ENCODE data around the gene MYMX. TPM values are rescaled to one million over a fixed set of nuclear protein-coding genes. Genes with fewer than 3 reads are reported as not detected.

Gene MYMX
- total RNA-seq, 1 experiment from 2014 or later = not detected

GRCh38 chr6:44255871-44256774 lies 39.4 kb downstream of the MYMX start:
- no TSS peak for BruUV-seq (replicated peaks)
- intact Hi-C loops (cut with micrococcal nuclease; ENCODE audit: unreplicated experiment) = no loop called here
- CTCF ChIA-PET = interaction anchor here (0.9 to 1.1 kb wide), 2 partner anchors 84 to 129 kb away, joined by 5 to 9 read pairs; partner anchors contain the start of genes MRPL14 and TMEM63B

DNA sequence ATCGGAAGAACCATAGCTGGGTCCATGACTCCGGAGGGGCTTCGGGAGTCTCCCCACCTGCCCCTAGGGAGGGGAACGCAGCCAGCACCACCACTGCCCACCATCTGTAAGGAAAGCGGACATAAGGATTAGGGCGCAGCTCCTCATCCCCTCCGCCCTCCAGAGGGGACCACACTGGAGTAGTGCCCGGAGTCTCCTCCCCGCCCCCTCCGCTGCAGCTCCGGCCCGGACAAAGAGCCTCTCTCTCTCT lies 40.0 kb downstream of the MYMX start:
- no TSS peak for BruUV-seq (replicated peaks)
- Histone ChIP-seq H3K36me3 (ENCODE audit: insufficient read depth, low read length, poor library complexity, severe bottlenecking) (peaks cover 37% of the 10 kb centered on the region), H3K9me3 (ENCODE audit: low read depth, low read length, poor library complexity, severe bottlenecking) (no peaks in the 10 kb centered on the region), H3K4me1 (ENCODE audit: insufficient read depth, low read length, poor library complexity, severe bottlenecking) (peaks cover 10% of the 10 kb centered on the region), H3K27me3 (replicated peaks; ENCODE audit: insufficient read depth, low read depth, low read length, poor library complexity) (no peaks in the 10 kb centered on the region), H3K27ac (ENCODE audit: low read depth, low read length, poor library complexity, severe bottlenecking) (peak overlapping the region; percentile 90), H3K4me3 (ENCODE audit: low read depth, low read length, poor library complexity, severe bottlenecking) (peak overlapping the region; percentile 99)
- ChIA-PET POLR2A (ENCODE audit: low non-redundant PET) (interaction anchor here (0.5 to 0.9 kb wide), 3 partner anchors 10 to 486 kb away, joined by 3 to 8 read pairs (median 6); partner anchors contain the start of genes HSP90AB1, TMEM151B and VEGFA), CTCF (interaction anchor here (0.5 to 1.1 kb wide), 4 partner anchors 10 to 129 kb away, joined by 3 to 9 read pairs (median 4); partner anchors contain the start of genes HSP90AB1, MRPL14 and TMEM63B)
- DNase-seq (ENCODE audit: low spot score) = no peak
- TF ChIP-seq, protein P1, sequence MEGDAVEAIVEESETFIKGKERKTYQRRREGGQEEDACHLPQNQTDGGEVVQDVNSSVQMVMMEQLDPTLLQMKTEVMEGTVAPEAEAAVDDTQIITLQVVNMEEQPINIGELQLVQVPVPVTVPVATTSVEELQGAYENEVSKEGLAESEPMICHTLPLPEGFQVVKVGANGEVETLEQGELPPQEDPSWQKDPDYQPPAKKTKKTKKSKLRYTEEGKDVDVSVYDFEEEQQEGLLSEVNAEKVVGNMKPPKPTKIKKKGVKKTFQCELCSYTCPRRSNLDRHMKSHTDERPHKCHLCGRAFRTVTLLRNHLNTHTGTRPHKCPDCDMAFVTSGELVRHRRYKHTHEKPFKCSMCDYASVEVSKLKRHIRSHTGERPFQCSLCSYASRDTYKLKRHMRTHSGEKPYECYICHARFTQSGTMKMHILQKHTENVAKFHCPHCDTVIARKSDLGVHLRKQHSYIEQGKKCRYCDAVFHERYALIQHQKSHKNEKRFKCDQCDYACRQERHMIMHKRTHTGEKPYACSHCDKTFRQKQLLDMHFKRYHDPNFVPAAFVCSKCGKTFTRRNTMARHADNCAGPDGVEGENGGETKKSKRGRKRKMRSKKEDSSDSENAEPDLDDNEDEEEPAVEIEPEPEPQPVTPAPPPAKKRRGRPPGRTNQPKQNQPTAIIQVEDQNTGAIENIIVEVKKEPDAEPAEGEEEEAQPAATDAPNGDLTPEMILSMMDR (conservative IDR thresholded peaks at IDR 0.05; ENCODE audit: low read depth, low read length) = no peak
- intact Hi-C loops (cut with micrococcal nuclease; ENCODE audit: unreplicated experiment) = no loop called here

More at GRCh38 chr6:44255871-44256774, 39.4 kb downstream of the MYMX start:
- no peaks in the 10 kb centered on the region for H3K9me3 ChIP-seq (ENCODE audit: low read depth, low read length, poor library complexity, severe bottlenecking)
- H3K36me3 ChIP-seq (ENCODE audit: insufficient read depth, low read length, poor library complexity, severe bottlenecking) = peaks cover 43% of the 10 kb centered on the region
- H3K4me1 ChIP-seq (ENCODE audit: insufficient read depth, low read length, poor library complexity, severe bottlenecking) = peaks cover 10% of the 10 kb centered on the region
- peak overlapping the region; percentile 99 for H3K4me3 ChIP-seq (ENCODE audit: low read depth, low read length, poor library complexity, severe bottlenecking)
- DNase-seq (ENCODE audit: low spot score) = no peak
- H3K27ac ChIP-seq (ENCODE audit: low read depth, low read length, poor library complexity, severe bottlenecking) = peak overlapping the region; percentile 90
- no peaks in the 10 kb centered on the region for H3K27me3 ChIP-seq (replicated peaks; ENCODE audit: insufficient read depth, low read depth, low read length, poor library complexity)
- TF ChIP-seq EZH2 (IDR thresholded peaks at IDR 0.05; ENCODE audit: borderline replicate concordance, low read depth, low read length, poor library complexity, severe bottlenecking) = no peak
- TF ChIP-seq, protein P1 (conservative IDR thresholded peaks at IDR 0.05; ENCODE audit: low read depth, low read length) = no peak
- POLR2A ChIA-PET (ENCODE audit: low non-redundant PET) = interaction anchor here (0.7 to 0.9 kb wide), 2 partner anchors 9 to 14 kb away, joined by 6 to 8 read pairs; partner anchors contain the start of genes HSP90AB1 and TMEM151B

GRCh38 chr6:44257025-44257752 lies 40.5 kb downstream of the MYMX start, which contains the start of gene SLC35B2:
Gene SLC35B2 (minus strand): TSS chr6:44257528. CDS start chr6:44257410, 118 bp downstream.
- POLR2A ChIA-PET (ENCODE audit: low non-redundant PET) = interaction anchor here (0.5 to 0.9 kb wide), 4 partner anchors 10 to 487 kb away, joined by 3 to 8 read pairs (median 4); partner anchors contain the start of genes HSP90AB1, TMEM151B and VEGFA
- peak within 1 kb of the TSS; percentile 99 for H3K4me3 ChIP-seq (ENCODE audit: low read depth, low read length, poor library complexity, severe bottlenecking)
- TF ChIP-seq EZH2 (IDR thresholded peaks at IDR 0.05; ENCODE audit: borderline replicate concordance, low read depth, low read length, poor library complexity, severe bottlenecking) = no peak
- TF ChIP-seq, protein P1 (conservative IDR thresholded peaks at IDR 0.05; ENCODE audit: low read depth, low read length) = peak; percentile 59
- CTCF ChIA-PET = interaction anchor here (0.5 to 1.1 kb wide), 4 partner anchors 10 to 130 kb away, joined by 3 to 9 read pairs (median 4); partner anchors contain the start of genes HSP90AB1, MRPL14 and TMEM63B
- H3K27ac ChIP-seq (ENCODE audit: low read depth, low read length, poor library complexity, severe bottlenecking) = peak within 1 kb of the TSS; percentile 90
- DNase-seq (ENCODE audit: low spot score) = peak; percentile 82
- peaks cover 32% of the 10 kb centered on the region for H3K36me3 ChIP-seq (ENCODE audit: insufficient read depth, low read length, poor library complexity, severe bottlenecking)
- BruUV-seq (replicated peaks) = no TSS peak
- no peaks in the 10 kb centered on the region for H3K9me3 ChIP-seq (ENCODE audit: low read depth, low read length, poor library complexity, severe bottlenecking)
- intact Hi-C loops (cut with micrococcal nuclease; ENCODE audit: unreplicated experiment) = no loop called here
- peaks cover 10% of the 10 kb centered on the region for H3K4me1 ChIP-seq (ENCODE audit: insufficient read depth, low read length, poor library complexity, severe bottlenecking)
- H3K27me3 ChIP-seq (replicated peaks; ENCODE audit: insufficient read depth, low read depth, low read length, poor library complexity) = no peaks in the 10 kb centered on the region

Data from A673 (cell line).